GM21576 (cell line): Measurements from ENCODE around the gene RCL1.

Experiments used
- ATAC-seq: cut with Tn5 transposase; IDR thresholded peaks from one replicate; pipeline ENCODE4 v1.9.1; 2021; ENCODE audit warnings: mild to moderate bottlenecking, moderate library complexity; ENCODE audit not compliant: unreplicated experiment

RCL1 gene

DNA sequence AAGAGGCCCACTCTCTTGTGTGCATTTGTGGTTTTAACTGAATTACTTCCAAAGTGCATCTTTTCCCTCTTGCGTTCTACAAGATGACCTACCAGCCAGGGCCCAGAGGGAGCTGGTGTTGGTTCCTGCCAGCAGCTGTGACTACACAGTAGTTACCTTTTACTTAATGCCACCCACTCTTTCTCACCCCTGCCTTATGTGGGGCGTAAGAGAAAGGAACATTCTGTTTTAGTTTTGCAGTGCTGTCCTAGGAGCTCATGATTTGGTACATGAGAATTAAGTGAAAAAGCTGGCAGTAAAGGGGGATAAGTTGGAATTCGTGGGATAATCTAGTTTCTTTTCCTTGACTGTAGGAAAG lies 45.4 kb downstream of the RCL1 start:
- no peak for ATAC-seq

DNA sequence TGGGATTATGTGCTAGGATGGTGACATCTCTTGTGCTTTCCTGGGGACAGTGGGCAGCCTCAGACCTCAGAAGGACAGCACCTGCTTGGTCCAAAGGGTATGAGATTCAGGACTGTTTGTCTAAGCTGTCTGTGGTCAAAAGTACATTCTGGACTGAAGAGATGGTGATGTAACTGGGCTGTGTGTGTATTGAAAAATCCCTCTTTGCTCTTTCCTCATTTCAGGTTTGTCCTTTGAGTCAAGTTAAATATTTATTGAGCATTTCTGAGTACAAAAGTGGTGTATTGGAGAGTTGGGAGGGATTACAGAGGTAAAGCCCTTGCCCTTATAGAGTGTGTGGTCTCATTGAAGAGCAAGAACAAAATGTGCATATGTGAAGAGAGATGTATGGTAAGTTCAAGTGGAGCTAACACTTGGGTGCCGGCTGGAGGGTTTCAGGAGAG lies 46.7 kb downstream of the RCL1 start:
- no peak for ATAC-seq

- no peak for ATAC-seq
These were observed 47.3 kb downstream of the RCL1 start for GRCh38 chr9:4840018-4840417.

DNA sequence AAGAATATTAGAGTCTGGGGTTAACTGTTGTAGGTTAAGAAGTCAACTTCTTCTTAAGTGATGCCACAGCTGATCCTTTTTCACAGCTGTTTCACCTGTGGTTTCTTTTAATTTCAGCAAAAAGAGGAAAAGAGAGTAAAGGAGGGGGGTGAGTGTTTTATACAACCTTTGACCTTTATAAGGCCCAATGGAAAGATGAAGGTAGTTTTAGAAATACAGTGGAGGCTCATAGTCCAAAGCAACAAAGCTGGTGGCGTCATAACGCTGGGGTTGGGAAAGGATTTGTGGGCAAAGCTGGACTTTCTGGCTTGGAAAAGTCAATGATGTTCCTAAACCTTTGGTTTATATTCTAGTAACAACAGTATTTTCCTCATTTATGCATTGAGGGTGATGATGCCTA lies 49.5 kb downstream of the RCL1 start:
- ATAC-seq = no peak

DNA sequence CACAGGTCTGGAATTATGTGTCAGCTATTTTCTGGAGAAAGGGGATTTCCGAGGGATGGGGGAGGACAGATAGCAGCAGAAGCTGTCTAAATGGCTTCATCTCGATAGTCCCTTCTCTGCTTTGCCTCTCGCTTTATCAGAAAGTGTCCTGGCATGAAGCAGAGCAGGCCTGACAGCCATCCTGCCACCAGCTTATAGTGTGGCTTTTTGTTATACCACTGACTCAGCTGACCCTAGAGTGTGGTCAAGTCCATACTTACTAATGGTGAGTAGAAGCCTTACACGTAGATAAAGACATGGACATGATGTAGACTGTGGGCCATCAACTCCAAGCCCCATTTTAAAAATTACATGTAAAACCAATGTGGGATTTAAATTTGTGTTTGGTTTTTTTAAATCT lies 50.0 kb downstream of the RCL1 start:
- no peak for ATAC-seq

DNA sequence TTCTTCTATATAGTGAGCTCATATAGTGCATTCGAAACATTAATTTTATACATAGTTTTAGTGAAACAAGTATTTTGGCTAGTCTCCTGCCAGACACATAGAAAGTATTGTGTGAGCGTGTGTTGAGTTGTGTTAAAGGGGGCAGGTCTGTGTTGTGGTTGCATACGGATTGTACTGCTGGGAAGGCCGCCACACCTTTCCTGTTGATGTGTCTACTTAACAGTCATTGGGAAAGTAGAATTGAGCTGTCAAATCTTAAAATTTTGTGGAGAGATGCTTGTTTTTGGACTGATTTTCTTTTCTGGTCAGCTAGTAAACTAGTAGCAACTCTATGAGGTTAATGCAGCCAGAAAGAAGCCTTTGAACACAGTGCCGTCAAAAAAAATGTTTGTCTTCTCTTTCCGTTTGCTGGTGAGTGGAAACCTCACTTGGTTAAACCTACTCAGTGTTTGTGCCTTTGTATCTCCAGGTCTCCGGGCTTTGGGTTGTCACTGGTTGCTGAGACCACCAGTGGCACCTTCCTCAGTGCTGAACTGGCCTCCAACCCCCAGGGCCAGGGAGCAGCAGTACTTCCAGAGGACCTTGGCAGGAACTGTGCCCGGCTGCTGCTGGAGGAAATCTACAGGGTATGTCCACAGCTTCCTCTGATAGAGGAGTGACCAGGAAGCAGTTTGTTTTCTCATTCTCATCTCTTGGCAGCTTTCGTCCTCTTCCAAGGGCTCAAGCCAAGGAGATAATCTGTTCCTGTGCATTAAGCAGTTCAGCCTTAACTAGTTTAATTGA lies 51.5 kb downstream of the RCL1 start:
- no peak for ATAC-seq

DNA sequence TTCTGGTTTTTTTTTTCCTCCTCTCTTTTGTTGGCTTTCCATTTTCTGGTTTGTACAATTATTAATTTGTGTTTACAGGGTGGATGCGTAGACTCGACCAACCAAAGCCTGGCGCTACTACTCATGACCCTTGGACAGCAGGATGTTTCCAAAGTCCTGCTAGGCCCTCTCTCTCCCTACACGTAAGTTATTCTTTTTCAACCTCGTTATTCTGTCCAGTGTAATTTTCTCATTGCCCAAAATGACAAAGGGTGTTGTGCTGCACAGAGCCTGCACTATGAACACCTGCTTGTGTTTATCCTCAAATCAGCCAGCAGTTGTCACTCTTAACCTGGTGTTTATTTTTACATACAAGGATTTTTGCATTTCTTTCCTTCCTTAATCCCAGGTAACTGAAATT lies 56.6 kb downstream of the RCL1 start:
- ATAC-seq = no peak

DNA sequence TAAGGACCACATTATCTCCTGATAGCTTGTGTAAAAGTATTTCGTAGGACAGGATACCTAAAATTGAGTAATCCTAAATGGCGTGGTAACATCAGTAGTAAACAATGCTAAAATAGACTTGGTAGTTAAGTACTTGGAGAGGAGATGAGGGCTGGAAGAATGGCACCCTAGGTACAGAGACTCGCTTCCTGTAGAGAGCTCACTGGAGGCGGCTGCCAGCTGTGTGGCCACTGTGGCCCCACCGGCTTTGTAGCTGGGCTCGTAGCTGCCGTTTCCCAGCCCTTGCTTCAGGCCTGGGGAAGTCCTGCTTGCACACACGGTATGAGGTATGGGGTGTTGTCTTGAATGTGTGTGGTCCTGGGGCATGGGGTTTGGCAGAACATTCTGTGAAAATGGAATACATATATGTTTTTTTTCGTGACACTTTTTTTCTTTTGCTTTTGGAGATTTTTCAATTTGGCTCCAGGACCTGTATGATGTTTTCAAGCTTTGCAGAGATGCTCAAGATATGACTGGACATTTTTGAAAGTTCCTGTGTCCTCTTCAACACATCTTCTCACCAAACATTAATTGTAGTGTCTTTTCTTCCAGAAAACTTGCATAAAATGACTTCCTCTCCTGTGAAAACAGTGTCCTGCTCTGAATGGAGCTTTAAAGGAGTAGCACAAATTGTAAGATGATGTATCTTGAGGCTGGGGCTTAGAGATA lies 58.0 kb downstream of the RCL1 start:
- no peak for ATAC-seq

DNA sequence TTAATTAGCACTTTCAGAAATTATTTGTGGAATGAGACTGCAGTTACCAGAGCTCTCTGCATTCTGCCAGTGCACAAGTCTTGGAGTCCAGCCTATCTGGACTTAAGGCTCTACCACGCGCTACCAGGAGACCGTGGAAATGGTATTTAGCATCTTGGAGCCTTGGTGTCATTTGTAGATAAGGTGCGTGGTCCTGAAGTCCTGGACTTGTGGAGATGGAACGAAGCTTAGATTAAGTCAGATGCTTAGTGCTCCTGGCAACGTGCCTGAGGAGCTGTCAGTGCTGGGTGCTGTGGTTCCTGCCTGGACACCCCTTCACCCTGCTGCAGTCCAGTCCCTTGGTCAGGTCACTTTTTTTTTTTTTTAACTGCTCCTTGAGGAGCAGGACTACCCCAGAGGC lies 59.7 kb downstream of the RCL1 start:
- ATAC-seq = no peak

DNA sequence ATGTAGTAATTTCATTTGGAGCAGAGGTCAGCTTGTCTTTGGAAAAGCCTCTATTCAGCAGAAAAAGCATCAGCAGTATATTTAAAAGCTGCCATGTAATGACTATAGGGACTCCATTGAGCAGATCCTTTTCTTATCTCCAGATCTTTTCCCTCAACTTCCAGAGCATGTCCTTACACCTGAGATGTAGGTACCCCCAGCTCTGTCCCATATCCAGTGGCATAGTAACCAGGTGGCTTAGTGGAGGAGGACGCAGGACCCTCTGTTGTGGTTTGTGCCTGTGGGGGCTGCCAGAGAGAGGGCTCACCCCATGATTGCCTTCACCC lies 61.5 kb downstream of the RCL1 start:
- ATAC-seq = no peak

DNA sequence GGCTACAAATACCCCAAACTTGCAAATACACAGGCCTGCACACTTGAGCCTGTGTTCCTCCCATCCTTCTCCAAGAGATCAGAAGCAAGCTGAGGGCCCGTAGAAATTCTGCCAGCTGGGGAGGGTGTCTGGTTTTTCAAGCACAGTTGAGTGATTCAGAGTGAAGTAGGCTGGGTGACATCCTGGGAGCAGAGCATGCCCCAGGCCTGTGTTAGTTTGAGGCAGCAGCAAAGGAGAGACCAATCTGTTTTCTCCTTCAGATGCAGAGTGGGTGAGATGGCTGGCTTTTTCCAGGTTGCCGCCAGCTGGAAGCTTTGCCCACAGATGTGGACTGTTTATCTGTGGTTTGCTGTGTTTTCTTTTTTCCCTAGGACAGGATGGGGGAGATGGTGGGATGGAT lies 63.1 kb downstream of the RCL1 start:
- no peak for ATAC-seq

DNA sequence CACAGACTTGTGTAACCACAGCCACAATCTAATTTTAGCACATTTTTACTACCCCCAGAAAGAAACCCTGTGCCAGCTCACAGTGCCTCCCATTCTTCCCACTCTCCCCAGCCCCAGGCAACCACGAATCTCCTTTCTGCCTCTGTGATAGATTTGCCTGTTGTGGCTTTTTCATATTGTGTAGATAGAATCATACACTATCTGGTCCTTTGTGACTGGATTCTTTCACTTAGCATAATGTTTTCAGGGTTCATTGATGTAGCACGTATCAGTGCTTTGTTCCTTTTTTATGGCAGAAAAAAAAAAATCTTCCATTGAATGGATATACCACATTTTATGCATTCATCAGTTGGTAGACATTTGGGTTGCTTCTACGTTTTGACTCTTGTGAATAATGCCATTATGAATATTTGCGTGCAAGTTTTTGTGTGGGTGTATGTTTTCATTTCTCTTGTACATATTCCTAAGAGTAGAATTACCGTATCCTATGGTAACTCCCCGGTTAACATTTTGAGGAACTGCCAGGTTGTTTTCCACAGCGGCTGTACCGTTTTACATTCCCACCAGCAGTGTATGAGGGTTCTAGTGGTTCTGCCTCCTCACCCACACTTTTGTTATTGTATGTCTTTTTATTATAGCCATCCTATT lies 64.5 kb downstream of the RCL1 start:
- ATAC-seq = no peak

DNA sequence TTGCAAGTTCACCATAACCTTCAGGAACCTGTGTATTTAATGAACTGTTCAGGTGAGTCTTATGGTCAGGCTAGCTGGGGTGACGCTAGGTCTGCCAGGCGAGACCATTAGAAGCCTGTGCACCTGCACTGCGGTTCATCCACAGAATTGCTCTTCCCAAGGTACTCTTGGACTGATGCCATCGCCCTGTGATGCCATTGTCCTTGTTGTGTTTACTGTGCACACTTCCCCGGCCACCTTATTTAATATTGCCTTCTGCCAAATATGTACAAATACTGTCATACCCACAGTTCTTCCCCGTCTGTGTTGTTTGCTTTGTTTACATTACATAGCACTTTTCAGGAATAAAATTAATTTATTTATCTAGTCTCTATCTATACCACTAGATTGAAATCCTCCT lies 66.3 kb downstream of the RCL1 start:
- no peak for ATAC-seq

- no peak for ATAC-seq
These were observed 67.6 kb downstream of the RCL1 start for GRCh38 chr9:4860383-4860782.

GRCh38 chr9:4861145-4861544 lies 68.4 kb downstream of the RCL1 start:
- ATAC-seq = no peak

DNA sequence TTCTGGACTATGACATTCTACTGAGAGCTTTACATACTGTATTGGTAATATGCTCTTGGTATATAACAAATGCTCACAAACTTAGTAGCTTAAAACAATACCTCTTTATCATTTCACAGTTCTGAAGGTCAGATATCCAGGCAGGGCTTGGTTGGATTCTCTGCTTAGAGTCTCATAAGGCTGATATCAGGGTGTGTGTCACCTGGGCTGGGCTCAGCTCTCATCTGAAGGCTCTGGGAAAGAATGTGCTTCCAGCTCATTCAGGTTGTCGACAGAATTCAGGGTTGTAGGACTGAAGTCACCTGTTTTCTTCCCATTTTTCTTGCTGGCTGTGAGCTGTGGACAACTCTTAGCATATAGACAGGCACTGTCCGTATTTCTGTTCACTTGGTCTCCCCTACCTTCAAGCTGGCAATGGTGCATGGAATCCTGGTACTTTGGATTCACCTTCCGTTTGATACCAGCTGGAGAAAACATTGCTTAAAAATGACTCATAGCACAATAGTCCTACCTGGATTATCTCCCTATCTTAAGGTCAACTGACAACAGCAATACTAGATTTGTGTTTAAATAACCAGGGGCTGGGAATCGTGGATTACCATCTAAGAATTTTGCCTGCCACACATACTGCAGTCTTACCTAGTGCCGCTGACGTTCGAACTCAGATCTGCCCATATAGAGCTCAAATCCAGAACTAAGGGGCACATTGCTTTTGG lies 69.2 kb downstream of the RCL1 start:
- ATAC-seq = no peak

DNA sequence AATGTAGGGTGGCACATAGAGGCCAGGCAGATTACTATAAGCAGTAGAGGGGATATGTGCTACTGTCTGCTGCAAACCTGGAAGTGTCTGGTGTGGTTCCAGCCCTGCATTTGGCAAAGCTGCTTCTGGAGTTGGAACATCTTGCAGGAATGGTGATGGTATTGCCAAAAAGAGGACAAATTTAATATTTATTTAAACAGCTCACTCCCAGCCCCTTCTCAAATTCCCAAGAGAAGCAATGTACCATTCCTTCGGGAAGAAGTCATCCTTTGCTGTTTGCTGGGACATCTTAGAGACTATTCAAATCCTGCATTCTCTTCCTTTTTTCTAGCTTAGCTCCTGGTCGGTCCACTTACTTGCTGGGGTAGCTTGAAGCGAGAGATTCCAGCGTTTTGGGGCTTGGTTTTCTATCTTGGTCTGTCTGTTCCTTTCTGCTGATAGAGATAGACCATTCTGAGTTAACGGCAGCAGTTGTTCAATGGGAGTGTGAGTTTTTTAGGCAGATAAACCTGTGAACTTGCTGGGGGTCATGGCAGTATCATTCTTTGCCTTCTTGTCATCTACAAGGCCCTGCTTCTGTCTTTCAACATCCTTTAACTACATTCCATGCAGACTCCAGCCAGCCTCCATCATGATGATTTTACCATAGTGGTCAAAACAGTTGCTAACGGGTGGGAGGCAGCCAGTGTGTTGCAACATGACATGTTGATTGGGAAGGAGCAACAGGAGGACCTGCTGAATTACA lies 69.9 kb downstream of the RCL1 start:
- ATAC-seq = no peak

DNA sequence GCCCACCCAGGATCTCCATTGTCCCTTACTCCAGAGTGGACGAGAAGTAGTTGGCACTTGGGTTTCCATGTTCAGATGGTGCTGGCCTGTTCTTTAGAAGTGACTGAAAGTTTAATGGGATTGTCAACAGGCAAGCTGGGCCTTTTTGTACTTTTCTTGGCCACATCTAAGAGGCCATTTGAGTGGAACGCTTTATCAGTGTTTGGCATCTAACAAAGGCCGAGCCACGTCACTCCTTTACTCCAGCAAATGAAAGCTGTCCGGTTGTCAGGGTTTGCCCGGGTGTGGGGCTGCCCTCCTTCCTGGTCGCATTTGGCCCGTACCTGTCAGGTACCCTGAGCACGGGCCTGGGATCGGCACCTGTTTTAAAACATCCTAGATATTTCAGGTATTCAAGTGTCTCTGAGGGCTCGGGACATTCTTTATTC lies 71.5 kb downstream of the RCL1 start:
- no peak for ATAC-seq

GRCh38 chr9:4864698-4865097 lies 72.0 kb downstream of the RCL1 start:
- ATAC-seq = no peak

- ATAC-seq = no peak
These were observed 72.9 kb downstream of the RCL1 start for GRCh38 chr9:4865681-4866080.
